H1 (cell line): ENCODE measurements around the gene ZNF536. TPM values are rescaled to one million over a fixed set of nuclear protein-coding genes. Genes with fewer than 3 reads are reported as not detected.

Experiments used
- BACH1 ChIP-seq: IDR thresholded peaks from 2 replicates; pipeline ENCODE4 v1.6.1; 2012; ENCODE audit warnings: low read length, improper control_type of control experiment
- CHD1 ChIP-seq: IDR thresholded peaks from 2 replicates; pipeline ENCODE4 v1.6.1; 2012; ENCODE audit warnings: low read depth, low read length, improper control_type of control experiment
- CHD2 ChIP-seq: IDR thresholded peaks from 2 replicates; pipeline ENCODE4 v1.6.1; 2012; ENCODE audit warnings: low read length, improper control_type of control experiment
- E2F6 ChIP-seq: IDR thresholded peaks from 2 replicates; pipeline ENCODE4 v1.6.1; 2012; ENCODE audit warnings: inconsistent platforms
- EGR1 ChIP-seq: IDR thresholded peaks from 2 replicates; pipeline ENCODE4 v1.6.1; 2011; ENCODE audit warnings: low read depth, low read length, borderline replicate concordance
- EP300 ChIP-seq, 2 experiments: IDR thresholded peaks; 1 replicate in 1 of 2; 2 replicates in 1 of 2; pipeline ENCODE4 v1.6.1; 2011 to 2012; ENCODE audit warnings: low read depth in 2 of 2, low read length in 2 of 2, mild to moderate bottlenecking in 2 of 2, borderline replicate concordance in 1 of 2, inconsistent platforms in 1 of 2, moderate library complexity in 1 of 2
- EZH2 ChIP-seq: fragments of 200-600 bp; sonication (generic); IDR thresholded peaks from 2 replicates; pipeline ENCODE4 v1.7.1; 2012; ENCODE audit warnings: low read depth, mild to moderate bottlenecking, moderate library complexity, low read length, inconsistent platforms; ENCODE audit not compliant: severe bottlenecking
- GTF2F1 ChIP-seq: IDR thresholded peaks from 2 replicates; pipeline ENCODE4 v1.6.1; 2012; ENCODE audit warnings: low read depth, low read length, improper control_type of control experiment, borderline replicate concordance
- KDM1A ChIP-seq: fragments of 200-600, 300-600 bp; sonication (generic); IDR thresholded peaks from 2 replicates; pipeline ENCODE4 v1.7.1; 2016; ENCODE audit warnings: mild to moderate bottlenecking, low read length, borderline replicate concordance
- KDM5A ChIP-seq: fragments of 200-600 bp; IDR thresholded peaks from 2 replicates; pipeline ENCODE4 v1.7.1; 2012; ENCODE audit warnings: mild to moderate bottlenecking, low read length, inconsistent platforms, mixed read lengths
- NRF1 ChIP-seq: IDR thresholded peaks from 2 replicates; pipeline ENCODE4 v1.6.1; 2011; ENCODE audit warnings: mild to moderate bottlenecking, low read depth, low read length, improper control_type of control experiment
- POLR2A ChIP-seq, 2 experiments: IDR thresholded peaks; 1 replicate in 1 of 2; 2 replicates in 1 of 2; pipeline ENCODE4 v1.6.1; 2011; ENCODE audit warnings: low read depth in 2 of 2, low read length in 2 of 2, mild to moderate bottlenecking in 2 of 2; ENCODE audit errors: control extremely low read depth in 1 of 2
- POLR2AphosphoS5 ChIP-seq: IDR thresholded peaks from 2 replicates; pipeline ENCODE4 v1.6.1; 2011; ENCODE audit warnings: low read depth, low read length
- RFX5 ChIP-seq: IDR thresholded peaks from 2 replicates; pipeline ENCODE4 v1.6.1; 2011; ENCODE audit warnings: low read depth, low read length, improper control_type of control experiment, borderline replicate concordance
- SAP30 ChIP-seq: fragments of 300-600 bp; sonication (generic); IDR thresholded peaks from 2 replicates; pipeline ENCODE4 v1.7.1; 2012; ENCODE audit warnings: low read length, moderate library complexity, mild to moderate bottlenecking, inconsistent platforms; ENCODE audit not compliant: insufficient read depth, insufficient replicate concordance
- SIN3A ChIP-seq, 2 experiments: IDR thresholded peaks in 1 of 2; conservative IDR thresholded peaks in 1 of 2; 2 replicates each; pipeline ENCODE4 v1.6.1; 2011 to 2012; ENCODE audit warnings: low read length in 2 of 2, improper control_type of control experiment in 1 of 2, low read depth in 1 of 2, mild to moderate bottlenecking in 1 of 2
- SP4 ChIP-seq: IDR thresholded peaks from 2 replicates; pipeline ENCODE4 v1.6.1; 2012; ENCODE audit warnings: low read length, inconsistent platforms
- TBP ChIP-seq: IDR thresholded peaks from 2 replicates; pipeline ENCODE4 v1.6.1; 2011; ENCODE audit warnings: low read depth, low read length, improper control_type of control experiment
- TCF12 ChIP-seq: IDR thresholded peaks from 2 replicates; pipeline ENCODE4 v1.6.1; 2011; ENCODE audit warnings: low read depth, mild to moderate bottlenecking, low read length
- polyA plus RNA-seq, 7 experiments: library from polyadenylated mRNA; depleted of rRNA in 3 of 7; stranded (reverse) in 5 of 7; unstranded in 2 of 7; fragments of >200 nt in 5 of 7; fragments of 200-250 nt in 2 of 7; gene quantifications; 1 replicate in 5 of 7; 2 replicates in 1 of 7; 4 replicates in 1 of 7; pipeline versions ENCODE4 v1.2.1 to v1.2.3, GENCODE V29; 2011 to 2013; ENCODE audit warnings: missing spikeins in 2 of 7, mixed read lengths in 2 of 7
- total RNA-seq: library from RNA; stranded (reverse); fragmentation: NEBNext Ultra II Directional; extraction: Animal tissue kit (Norgen Biotek cat#: 25700); gene quantifications from 2 replicates; pipeline ENCODE4 v1.2.1, GENCODE V29; 2021
- TF ChIP-seq, protein P1 (sequence below), 3 experiments: IDR thresholded peaks; 1 replicate in 2 of 3; 2 replicates in 1 of 3; pipeline versions ENCODE4 v1.5.1 to v1.6.1; 2011; ENCODE audit warnings: low read length in 3 of 3, mild to moderate bottlenecking in 3 of 3, inconsistent platforms in 2 of 3, low read depth in 1 of 3, moderate library complexity in 1 of 3; ENCODE audit not compliant: insufficient read depth in 1 of 3; ENCODE audit errors: control extremely low read depth in 1 of 3
- TF ChIP-seq, protein P2 (sequence below): IDR thresholded peaks from 2 replicates; pipeline ENCODE4 v1.6.1; 2011; ENCODE audit warnings: low read depth, mild to moderate bottlenecking, low read length; ENCODE audit not compliant: insufficient read depth

ZNF536 gene
- total and polyA plus RNA-seq, 2 of the 8 experiments (the other 6 are each of a cell fraction or from before 2014, with no cell fraction given): 0.09 to 0.11 TPM

DNA sequence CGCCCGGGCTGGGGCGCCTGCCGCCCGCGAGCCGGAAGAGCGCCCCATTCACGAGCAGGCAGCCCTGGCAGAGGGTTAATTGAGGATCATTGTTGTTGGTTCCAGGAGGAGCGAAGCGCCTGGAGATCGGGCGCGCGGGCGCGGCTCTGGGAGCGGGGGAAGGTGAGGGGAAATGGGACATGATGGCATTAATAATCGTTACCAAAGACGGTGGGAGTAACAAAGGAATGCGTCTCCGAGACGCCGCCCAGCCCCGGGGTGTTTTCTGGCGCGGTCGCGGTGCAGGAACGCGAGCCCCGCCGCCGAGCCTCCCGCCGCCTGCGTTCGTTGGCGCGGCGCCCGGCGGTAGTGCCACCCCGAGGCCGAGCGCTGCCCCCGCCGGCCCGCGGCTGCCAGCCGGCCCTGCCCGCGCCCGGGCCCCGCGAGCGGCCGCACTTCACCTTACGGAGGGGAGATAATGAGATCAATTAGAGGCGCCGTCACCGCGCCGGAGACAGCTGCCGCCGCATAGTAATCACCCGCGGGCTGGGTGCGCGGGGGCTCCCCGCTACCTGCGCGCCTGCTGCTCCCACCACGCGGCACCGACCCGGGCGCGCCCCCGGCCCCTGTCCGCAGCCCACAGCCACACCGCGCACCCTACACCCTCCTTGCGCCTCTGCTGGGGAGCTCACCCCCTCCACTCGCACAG lies 2.8 kb downstream of the ZNF536 start (continued):
- no peak for TF ChIP-seq EP300 (IDR thresholded peaks at IDR 0.05; ENCODE audit: borderline replicate concordance in 1 of 2, low read depth in 2 of 2, low read length in 2 of 2)
- no peak for TF ChIP-seq BACH1
- peak in 1 of 2 experiments; percentile 19; a peak in 1 of 3 replicates for TF ChIP-seq POLR2A (IDR thresholded peaks at IDR 0.05; ENCODE audit: control extremely low read depth in 1 of 2, low read depth in 2 of 2, low read length in 2 of 2)
- no peak for TF ChIP-seq GTF2F1
- no peak for TF ChIP-seq KDM1A
- TF ChIP-seq, protein P1, sequence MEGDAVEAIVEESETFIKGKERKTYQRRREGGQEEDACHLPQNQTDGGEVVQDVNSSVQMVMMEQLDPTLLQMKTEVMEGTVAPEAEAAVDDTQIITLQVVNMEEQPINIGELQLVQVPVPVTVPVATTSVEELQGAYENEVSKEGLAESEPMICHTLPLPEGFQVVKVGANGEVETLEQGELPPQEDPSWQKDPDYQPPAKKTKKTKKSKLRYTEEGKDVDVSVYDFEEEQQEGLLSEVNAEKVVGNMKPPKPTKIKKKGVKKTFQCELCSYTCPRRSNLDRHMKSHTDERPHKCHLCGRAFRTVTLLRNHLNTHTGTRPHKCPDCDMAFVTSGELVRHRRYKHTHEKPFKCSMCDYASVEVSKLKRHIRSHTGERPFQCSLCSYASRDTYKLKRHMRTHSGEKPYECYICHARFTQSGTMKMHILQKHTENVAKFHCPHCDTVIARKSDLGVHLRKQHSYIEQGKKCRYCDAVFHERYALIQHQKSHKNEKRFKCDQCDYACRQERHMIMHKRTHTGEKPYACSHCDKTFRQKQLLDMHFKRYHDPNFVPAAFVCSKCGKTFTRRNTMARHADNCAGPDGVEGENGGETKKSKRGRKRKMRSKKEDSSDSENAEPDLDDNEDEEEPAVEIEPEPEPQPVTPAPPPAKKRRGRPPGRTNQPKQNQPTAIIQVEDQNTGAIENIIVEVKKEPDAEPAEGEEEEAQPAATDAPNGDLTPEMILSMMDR (IDR thresholded peaks at IDR 0.05; ENCODE audit: control extremely low read depth in 1 of 3, insufficient read depth in 1 of 3, low read depth in 1 of 3, low read length in 3 of 3): no peak
- TF ChIP-seq, protein P2, sequence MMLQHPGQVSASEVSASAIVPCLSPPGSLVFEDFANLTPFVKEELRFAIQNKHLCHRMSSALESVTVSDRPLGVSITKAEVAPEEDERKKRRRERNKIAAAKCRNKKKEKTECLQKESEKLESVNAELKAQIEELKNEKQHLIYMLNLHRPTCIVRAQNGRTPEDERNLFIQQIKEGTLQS: no peak
- TF ChIP-seq TBP: no peak
- TF ChIP-seq CHD1: no peak
- no peak for TF ChIP-seq NRF1
- TF ChIP-seq TCF12: no peak
- no peak for TF ChIP-seq KDM5A
- TF ChIP-seq SAP30: no peak
- TF ChIP-seq SP4: no peak
- TF ChIP-seq CHD2: no peak
- TF ChIP-seq SIN3A (conservative IDR thresholded peaks at IDR 0.05 in 1 of 2, IDR thresholded peaks at IDR 0.05 in 1 of 2; ENCODE audit: low read depth in 1 of 2, low read length in 2 of 2): no peak
- no peak for TF ChIP-seq EGR1
- TF ChIP-seq POLR2AphosphoS5: no peak
- 0 out of 2 replicates have a peak, but pooled peaks have one; percentile 4 for TF ChIP-seq E2F6
- peak; percentile 41 for TF ChIP-seq EZH2
- no peak for TF ChIP-seq RFX5
